ENCODE measurements around the gene ULBP1.

DNA sequence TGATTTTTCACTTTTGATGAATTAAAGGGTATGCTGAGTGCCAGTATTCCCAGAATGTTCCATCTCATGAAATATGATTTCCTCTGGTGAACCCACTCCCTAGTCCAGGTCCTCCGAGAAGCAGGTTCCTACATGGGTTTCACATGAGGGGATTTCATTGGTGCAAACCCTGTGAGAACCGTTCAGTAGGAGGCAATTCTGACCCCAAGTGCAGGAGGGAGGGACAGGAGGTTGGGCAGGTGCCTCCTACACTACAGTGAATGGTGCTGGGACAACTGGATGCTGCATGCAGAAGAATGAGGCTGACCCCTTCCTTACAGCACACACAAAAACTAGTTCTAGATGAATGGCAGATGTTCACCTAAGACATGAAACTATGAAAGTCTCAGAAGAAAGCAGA lies 27.0 kb upstream of the ULBP1 start:
- TF ChIP-seq, protein P1, sequence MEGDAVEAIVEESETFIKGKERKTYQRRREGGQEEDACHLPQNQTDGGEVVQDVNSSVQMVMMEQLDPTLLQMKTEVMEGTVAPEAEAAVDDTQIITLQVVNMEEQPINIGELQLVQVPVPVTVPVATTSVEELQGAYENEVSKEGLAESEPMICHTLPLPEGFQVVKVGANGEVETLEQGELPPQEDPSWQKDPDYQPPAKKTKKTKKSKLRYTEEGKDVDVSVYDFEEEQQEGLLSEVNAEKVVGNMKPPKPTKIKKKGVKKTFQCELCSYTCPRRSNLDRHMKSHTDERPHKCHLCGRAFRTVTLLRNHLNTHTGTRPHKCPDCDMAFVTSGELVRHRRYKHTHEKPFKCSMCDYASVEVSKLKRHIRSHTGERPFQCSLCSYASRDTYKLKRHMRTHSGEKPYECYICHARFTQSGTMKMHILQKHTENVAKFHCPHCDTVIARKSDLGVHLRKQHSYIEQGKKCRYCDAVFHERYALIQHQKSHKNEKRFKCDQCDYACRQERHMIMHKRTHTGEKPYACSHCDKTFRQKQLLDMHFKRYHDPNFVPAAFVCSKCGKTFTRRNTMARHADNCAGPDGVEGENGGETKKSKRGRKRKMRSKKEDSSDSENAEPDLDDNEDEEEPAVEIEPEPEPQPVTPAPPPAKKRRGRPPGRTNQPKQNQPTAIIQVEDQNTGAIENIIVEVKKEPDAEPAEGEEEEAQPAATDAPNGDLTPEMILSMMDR (IDR thresholded peaks at IDR 0.05), result no peak
- no peak for TF ChIP-seq POLR2A (IDR thresholded peaks at IDR 0.05)
